HCT116 (cell line): ENCODE results near the gene CLEC14A. TPM values are rescaled to one million over a fixed set of nuclear protein-coding genes. Genes with fewer than 3 reads are reported as not detected.

Experiments
- ATAC-seq: fragments of 200-7000 bp; cut with Tn5 transposase; 2 replicates; pipeline ENCODE4 v1.9.1; 2020; ENCODE audit warnings: mild to moderate bottlenecking, moderate library complexity
- BruUV-seq: library from RNA; stranded (reverse); fragments of 400-500 nt; replicated peaks from 2 replicates; lab custom pipeline; 2021; lab: Mats Ljungman, UMichigan
- CTCF ChIA-PET: fragments of 300-600 bp; sonication (Branson Sonifier 250); formaldehyde crosslinking; loops from one replicate; lab custom pipeline; 2021; ENCODE audit warnings: antibody characterized with exemption; lab: Charles Lee
- POLR2A ChIA-PET: fragments of 300-600, 350-600 bp; sonication (Branson Sonifier 250); formaldehyde crosslinking; loops from one replicate; lab custom pipeline; 2021; ENCODE audit warnings: antibody characterized with exemption; lab: Charles Lee
- RAD21 ChIA-PET, 2 experiments: fragments of 300-600 bp; sonication (Branson Sonifier 250); formaldehyde crosslinking; loops; one replicate each; lab custom pipeline; 2023; ENCODE audit warnings: low total read pairs in 2 of 2; ENCODE audit not compliant: uncharacterized antibody in 2 of 2, unreplicated experiment in 2 of 2, low non-redundant PET in 1 of 2; lab: Charles Lee
- DNase-seq: peaks from one replicate; pipeline ENCODE4 v3.0.0-alpha.2; 2010; ENCODE audit warnings: low read depth, low spot score
- H2AFZ ChIP-seq: fragments of 200-600 bp; shearing (Covaris generic), sonication (generic); 2 replicates; pipeline ENCODE4 v1.6.1; 2017; ENCODE audit warnings: low read depth, mixed run types, mixed read lengths, antibody characterized with exemption, low read length; ENCODE audit not compliant: poor library complexity, severe bottlenecking
- H3K27ac ChIP-seq: 2 replicates; pipeline ENCODE4 v1.5.1; 2012; ENCODE audit warnings: low read depth, low read length
- H3K27me3 ChIP-seq: fragments of 200-600 bp; sonication (generic); 2 replicates; pipeline ENCODE4 v1.6.1; 2016; ENCODE audit warnings: mixed run types, low read length, mixed read lengths; ENCODE audit not compliant: insufficient read depth
- H3K36me3 ChIP-seq, 2 experiments: fragments of 200-500 bp in 1 of 2; fragments of 200-600 bp in 1 of 2; sonication (Bioruptor generic) in 1 of 2; sonication (generic) in 1 of 2; 2 replicates each; pipeline versions ENCODE4 v1.5.1 to v1.6.1; 2014 to 2016; ENCODE audit warnings: low read length in 2 of 2, inconsistent platforms in 1 of 2, mixed read lengths in 1 of 2, mixed run types in 1 of 2; ENCODE audit not compliant: insufficient read depth in 2 of 2, control insufficient read depth in 1 of 2
- H3K4me1 ChIP-seq, 2 experiments: fragments of 200-600 bp in 1 of 2; sonication (generic) in 1 of 2; 2 replicates each; pipeline versions ENCODE4 v1.5.1 to v1.6.1; 2012 to 2017; ENCODE audit warnings: low read length in 2 of 2, inconsistent platforms in 1 of 2, mild to moderate bottlenecking in 1 of 2, mixed read lengths in 1 of 2, mixed run types in 1 of 2, moderate library complexity in 1 of 2; ENCODE audit not compliant: insufficient read depth in 2 of 2, control insufficient read depth in 1 of 2
- H3K4me2 ChIP-seq: fragments of 200-600 bp; sonication (generic); 2 replicates; pipeline ENCODE4 v1.6.1; 2017; ENCODE audit warnings: mixed run types, low read length, mixed read lengths
- H3K4me3 ChIP-seq, 2 experiments: fragments of 200-600 bp in 1 of 2; sonication (generic) in 1 of 2; replicated peaks in 1 of 2; 2 replicates each; pipeline ENCODE4 v1.5.1; 2011 to 2016; ENCODE audit warnings: low read length in 2 of 2, control low read depth in 1 of 2, low read depth in 1 of 2, mild to moderate bottlenecking in 1 of 2, mixed read lengths in 1 of 2, mixed run types in 1 of 2
- H3K79me2 ChIP-seq: fragments of 200-600 bp; sonication (generic); 2 replicates; pipeline ENCODE4 v1.6.1; 2017; ENCODE audit warnings: mild to moderate bottlenecking, mixed run types, low read length, moderate library complexity, mixed read lengths; ENCODE audit not compliant: insufficient read depth
- H3K9ac ChIP-seq: fragments of 200-600 bp; sonication (generic); 2 replicates; pipeline ENCODE4 v1.6.1; 2016; ENCODE audit warnings: low read length, mixed read lengths
- H3K9me2 ChIP-seq: fragments of 200-600 bp; sonication (generic), shearing (Covaris generic); 2 replicates; pipeline ENCODE4 v1.6.1; 2017; ENCODE audit warnings: mixed run types, mild to moderate bottlenecking, moderate library complexity; ENCODE audit not compliant: insufficient read depth
- H3K9me3 ChIP-seq, 2 experiments: fragments of 200-500 bp in 1 of 2; fragments of 200-600 bp in 1 of 2; sonication (Bioruptor generic) in 1 of 2; sonication (generic) in 1 of 2; 2 replicates each; pipeline ENCODE4 v1.6.1; 2014 to 2017; ENCODE audit warnings: low read length in 2 of 2, mixed read lengths in 2 of 2, inconsistent platforms in 1 of 2, low read depth in 1 of 2, mild to moderate bottlenecking in 1 of 2, mixed run types in 1 of 2, moderate library complexity in 1 of 2; ENCODE audit not compliant: control insufficient read depth in 1 of 2, insufficient read depth in 1 of 2
- H4K20me1 ChIP-seq: fragments of 200-600 bp; sonication (generic), shearing (Covaris generic); 2 replicates; pipeline ENCODE4 v1.6.1; 2017; ENCODE audit warnings: mixed run types, mild to moderate bottlenecking, moderate library complexity; ENCODE audit not compliant: insufficient read depth
- ELF1 ChIP-seq: IDR thresholded peaks from 2 replicates; pipeline ENCODE4 v1.6.1; 2012; ENCODE audit warnings: low read depth, borderline replicate concordance
- EZH2phosphoT487 ChIP-seq: fragments of 200-600 bp; IDR thresholded peaks from 2 replicates; pipeline ENCODE4 v1.6.1; 2018; ENCODE audit warnings: antibody characterized with exemption, borderline replicate concordance
- JUND ChIP-seq: IDR thresholded peaks from 2 replicates; pipeline ENCODE4 v1.6.1; 2012
- POLR2AphosphoS5 ChIP-seq: IDR thresholded peaks from 2 replicates; pipeline ENCODE4 v1.6.1; 2011; ENCODE audit warnings: mild to moderate bottlenecking, low read depth, low read length, moderate library complexity
- SP1 ChIP-seq: IDR thresholded peaks from 2 replicates; pipeline ENCODE4 v1.6.1; 2012; ENCODE audit warnings: low read depth
- SRF ChIP-seq: IDR thresholded peaks from 2 replicates; pipeline ENCODE4 v1.6.1; 2012; ENCODE audit warnings: low read depth
- ZBTB33 ChIP-seq: IDR thresholded peaks from 2 replicates; pipeline ENCODE4 v1.6.1; 2011; ENCODE audit warnings: mild to moderate bottlenecking, low read length, moderate library complexity; ENCODE audit not compliant: insufficient replicate concordance; ENCODE audit errors: extremely low read depth
- intact Hi-C: fragments of 100-400 bp; cut with micrococcal nuclease; formaldehyde crosslinking; loops from 2 replicates; pipeline ENCODE4 v1.10.0; 2022
- total RNA-seq: library from RNA; stranded (reverse); gene quantifications from one replicate; pipeline ENCODE4 v1.2.1, GENCODE V29; 2021; ENCODE audit not compliant: unreplicated experiment
- TF ChIP-seq, protein P1 (sequence below), 3 experiments: fragments of 200-600 bp in 1 of 3; sonication (generic) in 1 of 3; IDR thresholded peaks in 2 of 3; conservative IDR thresholded peaks in 1 of 3; 2 replicates each; pipeline ENCODE4 v1.5.1; 2012 to 2017; ENCODE audit warnings: low read depth in 2 of 3, low read length in 2 of 3, antibody characterized with exemption in 1 of 3, borderline replicate concordance in 1 of 3, control low read depth in 1 of 3, mild to moderate bottlenecking in 1 of 3, mixed read lengths in 1 of 3, mixed run types in 1 of 3, moderate library complexity in 1 of 3; ENCODE audit not compliant: insufficient read depth in 1 of 3

CLEC14A gene
- total RNA-seq, 1 experiment from 2014 or later = 0.10 TPM

DNA sequence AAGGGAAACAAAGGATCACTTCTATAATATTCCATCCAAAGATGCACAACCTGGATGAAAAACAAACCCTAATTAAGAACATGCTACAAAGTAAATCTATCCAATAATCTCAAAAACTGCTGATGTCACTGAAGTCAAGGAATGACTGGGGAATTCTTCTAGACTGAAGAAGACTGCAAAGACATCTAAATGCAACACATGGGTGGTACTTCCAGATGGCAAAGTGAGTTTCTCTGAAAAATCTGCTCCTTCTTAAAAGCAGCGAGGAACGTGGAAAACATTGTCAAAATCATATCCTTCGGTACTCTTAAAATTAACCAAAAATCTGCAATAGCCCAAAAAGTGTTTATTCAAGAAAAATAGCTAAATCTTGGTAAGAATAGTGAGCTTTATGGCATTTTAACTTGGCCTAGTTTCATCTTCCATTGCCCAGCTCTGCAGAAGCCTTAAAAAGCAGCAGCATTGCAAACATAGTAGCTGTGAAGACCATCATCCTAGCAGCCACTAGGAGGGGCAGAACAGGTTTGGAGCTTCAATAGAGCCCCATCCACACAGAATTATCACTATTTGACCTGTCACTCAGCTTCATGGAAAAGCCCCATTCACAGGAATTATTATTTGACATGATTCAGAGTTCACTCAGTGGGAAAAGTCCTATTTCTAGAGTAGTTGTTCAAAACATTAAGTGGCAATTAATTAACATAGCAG is 7.4 kb downstream of the CLEC14A start:
- no peak overlapping the region for H3K4me3 ChIP-seq
- H3K9me2 ChIP-seq = no peaks in the 10 kb centered on the region
- H3K36me3 ChIP-seq = no peaks in the 10 kb centered on the region
- H3K27me3 ChIP-seq = no peaks in the 10 kb centered on the region
- intact Hi-C loops = loop anchor here (10.0 kb wide), 1 partner anchor 616 kb away; no protein-coding TSS in a partner anchor
- H2AFZ ChIP-seq = no peak overlapping the region
- H4K20me1 ChIP-seq = no peaks in the 10 kb centered on the region; the same call in 1 of the 2 replicates
- no peaks in the 10 kb centered on the region for H3K4me1 ChIP-seq
- no peak overlapping the region for H3K9ac ChIP-seq
- BruUV-seq = no TSS peak
- ChIA-PET POLR2A (no interaction called here), RAD21 (no interaction called here), CTCF (interaction anchor here (1.1 kb wide), 1 partner anchor 9 kb away, joined by 3 read pairs; no protein-coding TSS in a partner anchor)
- DNase-seq (no peak), ATAC-seq (no peak; the same call in 1 of the 2 replicates)
- TF ChIP-seq SRF (no peak), JUND (no peak), POLR2AphosphoS5 (no peak), SP1 (no peak), ELF1 (no peak), ZBTB33 (no peak), EZH2phosphoT487 (no peak)
- TF ChIP-seq, protein P1, sequence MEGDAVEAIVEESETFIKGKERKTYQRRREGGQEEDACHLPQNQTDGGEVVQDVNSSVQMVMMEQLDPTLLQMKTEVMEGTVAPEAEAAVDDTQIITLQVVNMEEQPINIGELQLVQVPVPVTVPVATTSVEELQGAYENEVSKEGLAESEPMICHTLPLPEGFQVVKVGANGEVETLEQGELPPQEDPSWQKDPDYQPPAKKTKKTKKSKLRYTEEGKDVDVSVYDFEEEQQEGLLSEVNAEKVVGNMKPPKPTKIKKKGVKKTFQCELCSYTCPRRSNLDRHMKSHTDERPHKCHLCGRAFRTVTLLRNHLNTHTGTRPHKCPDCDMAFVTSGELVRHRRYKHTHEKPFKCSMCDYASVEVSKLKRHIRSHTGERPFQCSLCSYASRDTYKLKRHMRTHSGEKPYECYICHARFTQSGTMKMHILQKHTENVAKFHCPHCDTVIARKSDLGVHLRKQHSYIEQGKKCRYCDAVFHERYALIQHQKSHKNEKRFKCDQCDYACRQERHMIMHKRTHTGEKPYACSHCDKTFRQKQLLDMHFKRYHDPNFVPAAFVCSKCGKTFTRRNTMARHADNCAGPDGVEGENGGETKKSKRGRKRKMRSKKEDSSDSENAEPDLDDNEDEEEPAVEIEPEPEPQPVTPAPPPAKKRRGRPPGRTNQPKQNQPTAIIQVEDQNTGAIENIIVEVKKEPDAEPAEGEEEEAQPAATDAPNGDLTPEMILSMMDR (IDR thresholded peaks at IDR 0.05 in 2 of 3, conservative IDR thresholded peaks at IDR 0.05 in 1 of 3; ENCODE audit: borderline replicate concordance in 1 of 3, insufficient read depth in 1 of 3, low read depth in 2 of 3, low read length in 2 of 3) = peak in 2 of 3 experiments; percentile 10 to 15; a peak in 1 of 6 replicates
- H3K9me3 ChIP-seq = no peaks in the 10 kb centered on the region
- H3K79me2 ChIP-seq = no peaks in the 10 kb centered on the region
- no peak overlapping the region for H3K4me2 ChIP-seq
- no peak overlapping the region for H3K27ac ChIP-seq
